ENCODE data around the gene MKLN1. TPM values are rescaled to one million over a fixed set of nuclear protein-coding genes. Genes with fewer than 3 reads are reported as not detected.
"Not testable (repeated sequence)": the region's sequence is repeated elsewhere in the genome, so short reads cannot be mapped to it uniquely, and the experiment has no call there.

Gene MKLN1
- 13.2 and 20.0 TPM in 2 replicates for total RNA-seq

DNA sequence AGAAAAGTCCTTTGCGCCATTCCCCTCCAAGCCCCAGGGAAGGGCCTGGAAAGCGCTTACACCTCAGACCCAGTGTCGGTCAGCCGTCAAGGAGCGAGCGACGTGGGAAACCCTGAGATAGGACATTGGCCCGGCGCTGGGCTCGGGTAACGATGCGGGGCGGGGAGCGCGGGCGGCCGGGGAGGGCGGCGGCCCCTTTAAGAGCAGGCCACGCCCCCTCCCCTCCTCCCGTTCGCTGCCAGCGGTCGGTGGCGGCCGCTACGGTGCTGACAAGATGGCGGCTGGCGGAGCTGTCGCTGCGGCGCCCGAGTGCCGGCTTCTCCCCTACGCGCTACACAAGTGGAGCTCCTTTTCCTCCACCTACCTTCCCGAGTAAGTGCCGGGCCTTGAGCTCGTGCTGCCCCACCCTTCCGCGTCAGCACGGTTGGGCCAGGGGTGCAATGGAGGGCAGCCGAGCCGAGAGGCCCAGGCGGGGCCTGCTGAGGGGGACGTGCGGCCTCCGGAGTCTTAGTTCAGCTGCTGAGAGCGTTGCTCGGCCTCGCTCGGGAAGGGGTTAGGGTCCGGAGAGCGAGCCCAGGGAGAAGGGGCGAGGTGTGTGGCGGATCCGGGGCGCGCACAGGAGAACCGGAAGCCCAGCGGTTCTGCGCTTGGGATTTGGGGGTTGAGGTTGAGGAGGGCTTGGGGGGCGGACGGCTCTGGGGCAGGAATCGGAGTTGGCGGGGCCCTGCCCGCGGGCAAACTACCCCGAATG is at the start of gene MKLN1:
Gene MKLN1, plus strand, starts transcription at position 251 of the 751 bp plus-strand sequence. Its CDS starts 24 bp downstream, at position 275.
- DNase-seq (ENCODE audit: low read depth in 2 of 2): peak; percentile 61 to 93

DNA sequence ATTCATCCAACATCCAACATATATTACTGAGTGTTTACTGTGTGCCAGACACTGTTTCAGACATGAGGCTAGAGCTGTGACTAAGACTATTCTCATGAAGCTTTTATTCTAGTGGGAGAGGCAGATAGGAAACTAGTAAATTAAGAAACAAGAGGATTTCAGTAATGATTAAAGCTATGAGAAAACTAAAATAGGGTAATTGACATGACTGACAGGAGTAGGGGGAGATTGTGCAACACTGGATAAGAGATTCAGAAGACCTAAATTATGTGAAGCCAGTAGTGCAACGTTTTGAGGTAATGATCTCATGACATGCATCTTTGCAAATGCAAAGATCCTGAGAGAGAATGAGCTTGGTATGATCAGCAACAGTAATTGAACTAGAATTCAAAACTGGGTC is 48.6 kb upstream of the MKLN1 start:
- DNase-seq (ENCODE audit: low read depth in 2 of 2): no peak

DNA sequence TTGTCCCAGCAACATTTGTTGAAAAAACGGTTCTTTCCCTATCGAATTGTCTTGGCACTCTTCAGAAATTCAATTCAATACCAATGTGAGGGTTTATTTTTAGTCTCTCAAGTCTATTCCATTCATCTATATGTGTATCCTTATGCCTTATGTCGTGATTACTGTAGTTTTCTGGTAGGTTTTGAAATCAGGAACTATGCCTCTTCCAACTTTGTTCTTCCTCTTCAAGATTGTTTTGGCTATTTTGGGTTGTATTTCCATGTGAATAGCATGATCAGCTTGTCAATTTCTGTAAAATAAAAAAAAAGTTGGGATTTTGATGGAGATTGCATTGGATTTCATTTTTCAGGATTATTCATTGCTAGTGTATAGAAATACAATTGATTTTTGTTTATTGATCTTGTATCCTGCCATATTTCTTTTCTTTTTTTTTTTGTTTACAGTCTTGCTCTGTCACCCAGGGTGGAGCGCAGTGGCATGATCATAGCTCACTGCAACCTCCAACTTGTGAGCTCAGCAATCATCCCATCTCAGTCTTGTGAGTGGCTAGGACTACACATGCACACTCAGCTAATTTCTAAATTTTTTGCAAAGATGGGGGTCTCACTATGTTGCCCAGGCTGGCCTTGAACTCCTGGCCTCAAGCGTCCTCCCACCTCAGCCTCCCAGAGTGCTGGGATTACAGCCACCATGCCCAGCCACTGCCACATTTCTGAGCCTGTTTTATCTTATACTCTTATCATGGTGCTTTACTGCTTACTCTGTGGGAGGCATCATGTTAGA is 46.2 kb upstream of the MKLN1 start:
- DNase-seq (ENCODE audit: low read depth in 2 of 2): no peak

DNA sequence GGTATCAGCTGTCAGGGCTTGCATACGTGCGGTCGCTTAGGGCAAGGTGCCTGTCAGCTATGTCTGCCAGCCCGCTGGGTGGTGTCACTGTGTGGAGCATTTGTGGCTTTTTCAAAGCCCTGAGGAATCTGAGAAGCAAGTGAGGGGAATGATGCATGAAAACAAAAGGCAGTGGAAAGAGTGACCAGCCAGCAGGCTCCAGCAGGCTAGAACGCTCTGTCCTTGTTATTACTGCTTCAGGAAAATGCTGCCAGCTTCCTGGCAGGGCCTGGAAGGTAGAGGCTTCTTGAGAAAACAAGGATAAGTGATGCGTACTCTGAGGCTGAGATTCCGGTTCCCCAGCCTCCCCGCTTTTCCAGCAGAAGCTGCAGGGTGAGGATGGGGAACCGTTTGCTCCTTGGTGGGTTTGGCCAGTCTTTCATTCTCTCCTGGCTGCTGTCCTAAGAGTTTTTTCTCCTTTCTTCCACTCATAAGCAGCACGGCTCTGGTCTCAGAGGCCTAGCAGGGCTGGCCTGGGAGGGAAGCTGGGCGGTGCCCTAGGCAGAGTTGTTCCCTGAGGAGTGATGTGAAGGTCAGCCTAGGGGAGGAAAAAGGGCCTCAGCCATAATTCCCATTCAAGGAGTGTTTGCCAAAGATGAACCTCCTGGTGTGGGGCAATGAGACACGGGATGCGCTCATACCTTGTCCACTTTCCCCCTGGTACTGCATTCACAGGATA is 42.8 kb upstream of the MKLN1 start:
- peak in 1 of 2 donors; percentile 3 for DNase-seq (ENCODE audit: low read depth in 2 of 2)

DNA sequence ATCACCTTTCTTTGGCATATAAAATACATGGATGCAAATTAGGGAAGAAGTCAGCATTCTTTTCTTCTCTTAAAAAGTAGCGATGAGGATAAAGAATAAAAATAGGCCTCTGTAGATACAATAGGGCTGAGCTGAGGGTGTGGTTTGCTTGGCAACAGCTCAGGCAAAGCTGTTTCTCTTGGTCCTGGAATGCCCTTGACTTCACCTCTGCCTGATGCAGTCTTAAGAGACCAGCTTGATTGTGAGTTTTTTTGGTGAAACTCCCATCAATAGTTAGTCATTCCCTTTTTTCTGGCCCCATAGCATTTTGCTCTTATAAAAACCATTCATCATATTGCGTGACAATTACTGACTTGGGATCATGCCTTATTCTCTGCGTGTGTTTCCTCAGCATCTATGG is 42.1 kb upstream of the MKLN1 start:
- DNase-seq (ENCODE audit: low read depth in 2 of 2): no peak

DNA sequence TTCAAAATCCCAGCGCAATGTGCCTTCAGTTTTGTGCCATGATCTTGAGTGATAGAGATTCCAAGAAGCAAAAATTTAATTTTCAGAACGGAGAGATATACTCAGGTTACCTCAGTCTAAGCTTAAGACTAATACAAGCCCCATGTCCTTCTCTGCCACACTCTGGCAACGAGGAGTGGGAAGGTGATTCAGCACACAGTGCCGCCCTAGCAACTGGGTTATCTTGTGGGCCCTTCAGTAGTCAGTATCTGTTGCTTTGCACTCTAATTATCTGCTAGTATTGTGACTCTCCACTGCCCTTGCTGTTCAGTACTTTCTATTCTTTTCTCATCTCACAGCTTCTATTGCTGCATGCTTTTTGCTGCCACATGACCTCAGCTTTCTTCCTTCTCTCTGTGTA is 39.2 kb upstream of the MKLN1 start:
- no peak for DNase-seq (ENCODE audit: low read depth in 2 of 2)

DNA sequence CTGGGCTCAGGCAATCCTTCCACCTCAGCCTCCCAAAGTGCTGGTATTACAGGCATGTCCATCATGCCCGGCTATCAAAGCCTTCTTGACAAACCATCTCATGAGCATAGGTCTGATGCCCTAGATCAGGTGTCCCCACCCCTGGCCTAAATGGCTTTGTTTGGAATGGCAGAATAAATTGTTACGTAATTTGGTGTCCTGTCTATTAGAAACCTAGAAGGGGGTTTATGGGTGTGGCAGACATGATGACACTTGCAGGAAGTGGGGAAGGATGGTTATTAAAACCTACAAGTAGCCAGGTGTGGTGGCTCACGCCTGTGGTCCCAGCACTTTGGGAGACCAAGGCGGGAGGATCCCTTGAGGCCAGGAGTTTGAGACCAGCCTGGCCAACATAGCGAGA is 38.6 kb upstream of the MKLN1 start:
- no peak for DNase-seq (ENCODE audit: low read depth in 2 of 2)

DNA sequence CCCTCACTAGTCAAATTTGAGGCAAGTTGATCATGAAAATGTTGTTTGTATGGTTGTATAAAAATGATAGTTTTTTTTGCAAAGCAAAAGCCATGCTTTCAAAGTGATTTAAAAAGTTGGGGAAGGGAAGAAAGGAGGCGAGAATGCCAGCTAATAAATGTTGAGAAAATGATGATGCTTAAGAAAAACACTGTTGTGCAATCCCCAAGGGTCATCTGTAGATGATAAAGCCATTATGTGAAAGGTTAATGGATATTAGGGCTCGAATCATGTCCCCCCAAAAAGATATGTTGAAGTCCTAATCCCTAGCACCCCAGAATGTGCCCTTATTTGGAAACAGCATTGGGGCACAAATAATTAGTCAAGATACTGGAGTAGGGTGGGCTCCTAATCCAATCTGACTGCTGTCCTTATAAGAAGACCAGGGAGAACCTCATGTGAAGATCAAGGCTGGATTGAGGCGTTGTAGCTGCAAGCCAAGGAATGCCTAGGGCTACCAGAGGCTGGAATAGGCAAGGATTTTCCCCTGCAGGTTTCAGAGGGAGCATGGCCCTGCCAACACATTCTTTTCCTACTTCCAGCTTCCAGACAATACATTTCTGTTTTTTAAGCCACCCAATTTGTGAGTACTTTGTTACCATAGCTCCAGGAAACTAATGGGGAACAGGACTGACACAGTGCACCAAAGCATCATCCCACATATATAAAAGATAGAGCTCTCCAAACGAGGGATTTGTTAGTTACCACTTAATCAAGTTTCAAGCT is 35.4 kb upstream of the MKLN1 start:
- DNase-seq (ENCODE audit: low read depth in 2 of 2): no peak

DNA sequence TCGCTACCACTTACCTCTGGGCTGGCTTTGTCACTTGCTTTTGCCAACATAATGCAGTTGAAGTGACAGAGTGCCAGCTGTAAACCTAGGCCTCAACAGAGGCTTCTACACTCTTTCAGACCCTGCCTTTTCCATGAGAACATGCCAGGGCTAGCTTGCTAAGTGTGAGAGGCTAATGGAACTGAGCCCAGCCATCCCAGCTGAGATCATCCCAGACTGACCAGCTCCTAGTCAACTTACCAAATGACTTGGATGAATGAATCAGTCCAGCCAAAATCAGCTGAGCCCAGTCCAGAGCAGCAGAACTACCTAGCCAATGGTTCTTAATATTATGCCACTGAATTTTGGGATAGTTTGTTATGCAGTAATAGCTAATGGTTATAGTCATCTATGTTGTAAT is 34.7 kb upstream of the MKLN1 start:
- no peak for DNase-seq (ENCODE audit: low read depth in 2 of 2)

DNA sequence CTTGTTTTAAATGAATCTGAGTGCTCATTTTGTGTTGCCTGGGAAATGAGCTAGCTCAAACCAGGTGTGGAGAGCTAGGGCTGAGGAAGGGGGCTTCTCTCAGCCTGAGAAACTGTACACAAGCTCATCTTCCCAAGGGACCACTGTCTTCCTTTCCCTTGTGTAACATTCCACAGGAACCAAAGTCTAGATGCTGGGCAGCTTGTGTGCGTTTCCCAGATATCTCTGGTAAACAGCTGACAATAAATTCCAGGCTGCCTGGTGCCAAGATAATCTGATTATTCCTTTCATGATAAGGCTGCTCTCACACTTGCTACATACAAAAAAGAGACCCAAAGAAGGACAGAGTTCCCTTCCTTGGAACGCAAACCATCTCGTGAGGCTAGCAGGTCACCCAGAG is 33.1 kb upstream of the MKLN1 start:
- DNase-seq (ENCODE audit: low read depth in 2 of 2): no peak

DNA sequence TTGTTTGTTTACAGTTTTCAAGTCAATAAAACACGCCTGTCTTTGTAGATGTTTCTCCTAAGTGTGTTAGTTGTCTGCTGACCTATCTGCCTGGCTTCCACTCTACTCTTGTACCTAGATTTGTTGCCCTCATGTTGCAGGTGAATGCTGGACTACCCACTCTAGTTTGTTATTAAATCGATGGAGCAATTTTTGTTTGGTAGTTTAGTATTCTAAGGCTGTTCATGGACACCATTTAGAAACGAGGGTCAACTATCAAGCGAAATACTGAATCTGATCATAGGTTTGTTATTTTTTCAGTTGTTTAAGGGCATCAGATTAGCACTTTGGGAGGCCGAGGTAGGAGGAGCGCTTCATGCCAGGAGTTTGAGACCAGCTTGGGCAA is 29.1 kb upstream of the MKLN1 start:
- DNase-seq (ENCODE audit: low read depth in 2 of 2): no peak

DNA sequence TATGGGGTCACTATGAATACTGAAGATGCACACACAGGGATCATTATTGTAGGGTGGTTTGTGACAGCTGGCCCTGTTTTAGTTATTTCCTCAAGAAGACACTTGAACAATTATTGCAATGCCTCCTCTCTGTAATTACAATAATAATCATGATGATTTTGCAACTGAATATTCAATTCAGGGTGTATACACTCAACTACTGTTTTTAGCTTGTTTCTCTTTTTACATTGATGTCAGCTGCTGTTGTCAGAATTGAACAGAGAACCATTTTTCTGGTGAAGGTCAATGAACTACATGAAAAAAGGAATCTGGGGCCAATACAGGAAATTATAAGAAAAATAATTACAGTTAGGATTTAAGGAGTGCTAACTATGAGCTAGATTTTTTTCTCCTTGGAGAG is 28.6 kb upstream of the MKLN1 start:
- DNase-seq (ENCODE audit: low read depth in 2 of 2): no peak

DNA sequence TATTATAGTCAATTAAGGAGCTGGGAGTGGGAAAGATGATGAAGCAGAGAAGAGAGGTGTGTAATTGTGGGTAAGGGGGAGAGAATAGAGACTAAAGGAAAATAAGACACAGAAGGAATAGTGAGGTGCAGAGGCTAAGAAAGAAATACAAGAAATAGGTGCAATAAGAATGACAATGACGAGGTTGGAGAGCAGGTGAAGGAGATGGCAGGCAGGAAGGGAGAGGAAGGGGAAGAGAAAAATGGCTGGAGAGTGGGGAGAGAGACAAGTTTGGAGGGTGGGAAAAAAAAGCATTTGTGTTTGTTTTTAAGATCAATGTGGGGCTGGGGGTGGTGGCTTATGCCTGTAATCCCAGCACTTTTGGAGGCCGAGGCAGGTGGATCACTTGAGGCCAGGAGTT is 27.6 kb upstream of the MKLN1 start:
- no peak for DNase-seq (ENCODE audit: low read depth in 2 of 2)

DNA sequence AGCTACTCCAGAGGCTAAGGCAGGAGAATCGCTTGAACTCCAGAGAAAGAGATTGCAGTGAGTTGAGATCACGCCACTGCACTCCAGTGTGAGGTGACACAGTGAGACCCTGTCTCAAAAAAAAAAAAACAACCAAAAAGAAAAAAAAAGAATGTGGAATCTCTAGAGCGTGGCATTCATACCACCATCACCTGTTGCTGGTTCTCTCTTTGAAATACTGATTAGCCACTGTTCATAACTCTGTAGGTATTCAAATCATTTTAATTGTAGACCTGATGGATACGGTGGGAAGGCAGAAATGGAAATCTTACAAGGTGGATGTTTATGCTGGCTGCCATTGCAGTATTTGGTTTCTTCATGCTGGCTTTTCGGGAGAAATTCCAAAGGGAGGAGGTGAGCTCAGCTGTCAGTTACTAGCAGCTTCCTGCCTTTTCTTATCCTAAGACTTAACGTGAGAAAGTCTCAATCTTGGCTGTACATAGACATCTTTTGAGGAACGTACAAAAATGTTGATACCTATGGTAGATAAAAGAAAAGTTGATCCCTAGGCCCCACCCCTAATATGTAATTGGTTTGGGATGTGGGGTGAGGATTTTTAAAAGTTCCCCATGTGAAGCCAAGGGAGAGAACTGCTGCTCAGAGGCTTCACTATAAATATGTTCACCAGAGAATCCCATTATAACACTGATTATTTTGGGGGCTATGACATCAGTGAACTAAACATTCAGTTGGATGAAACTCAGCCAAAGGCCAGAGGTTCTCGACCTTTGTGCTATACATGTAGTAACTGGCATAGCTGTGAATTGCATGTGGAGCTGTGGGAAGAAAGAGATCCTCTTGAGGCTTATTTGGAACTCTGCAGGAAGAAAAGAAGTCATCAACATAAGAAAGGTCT is 26.9 kb upstream of the MKLN1 start:
- no peak for DNase-seq (ENCODE audit: low read depth in 2 of 2)

DNA sequence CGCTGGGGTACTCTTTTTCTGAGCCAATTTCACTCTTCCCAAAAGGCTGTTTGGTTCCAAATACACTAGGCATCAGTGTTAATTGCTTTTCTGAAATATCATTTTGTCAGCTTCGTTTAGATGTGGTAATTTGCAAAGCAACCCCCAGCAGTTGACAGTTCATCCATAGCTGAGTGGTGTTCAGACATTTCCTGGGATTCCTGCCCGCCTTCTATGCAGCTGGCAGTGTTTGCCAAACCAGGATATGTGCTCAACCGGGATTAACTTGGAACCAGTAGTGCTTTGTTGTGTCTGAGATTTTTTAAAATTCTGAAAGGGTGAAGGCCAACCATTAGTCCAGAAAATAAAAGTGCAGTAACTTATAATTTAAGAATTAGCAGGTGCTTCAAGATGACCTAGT is 25.2 kb upstream of the MKLN1 start:
- DNase-seq (ENCODE audit: low read depth in 2 of 2): no peak

DNA sequence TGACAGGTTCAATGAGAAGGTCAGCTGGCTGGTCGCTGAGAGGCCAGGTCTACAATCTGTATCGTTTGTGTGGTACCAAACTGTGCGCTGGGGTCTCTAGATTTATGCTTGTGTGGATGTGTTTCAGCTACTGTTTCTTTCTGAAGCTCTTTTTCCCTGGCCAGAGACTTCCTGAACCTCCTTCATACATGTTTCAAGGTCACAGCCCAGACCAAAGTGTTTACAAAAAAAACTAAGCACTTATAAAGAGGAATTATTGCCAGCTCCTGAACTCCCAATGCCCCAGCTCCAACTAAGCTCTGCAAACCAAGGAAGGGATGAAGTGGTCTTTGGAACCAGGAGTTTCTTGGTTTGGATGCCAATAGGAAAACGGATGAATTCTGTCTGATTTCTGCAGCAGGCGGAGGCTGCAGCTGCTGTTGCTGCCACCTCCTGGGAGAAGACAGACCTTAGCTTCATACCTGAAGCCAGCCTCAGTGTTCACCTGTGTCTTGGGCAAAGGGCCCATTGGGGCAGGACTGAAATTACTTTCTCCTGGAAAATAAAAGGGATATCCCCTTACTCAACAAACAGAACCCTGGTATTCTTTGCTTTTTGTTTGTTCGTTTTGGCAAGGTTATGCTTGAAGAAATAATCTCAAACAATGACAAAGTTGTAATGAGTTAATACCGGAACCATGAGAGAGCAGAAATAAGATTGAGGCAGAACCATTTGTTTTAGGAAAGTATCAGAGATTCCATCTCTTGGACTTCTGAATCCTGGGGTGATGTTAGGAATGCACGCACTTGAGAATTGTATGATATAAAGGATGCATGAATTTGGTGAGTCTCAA is 24.6 kb upstream of the MKLN1 start:
- peak; percentile 9 to 41 for DNase-seq (ENCODE audit: low read depth in 2 of 2)

DNA sequence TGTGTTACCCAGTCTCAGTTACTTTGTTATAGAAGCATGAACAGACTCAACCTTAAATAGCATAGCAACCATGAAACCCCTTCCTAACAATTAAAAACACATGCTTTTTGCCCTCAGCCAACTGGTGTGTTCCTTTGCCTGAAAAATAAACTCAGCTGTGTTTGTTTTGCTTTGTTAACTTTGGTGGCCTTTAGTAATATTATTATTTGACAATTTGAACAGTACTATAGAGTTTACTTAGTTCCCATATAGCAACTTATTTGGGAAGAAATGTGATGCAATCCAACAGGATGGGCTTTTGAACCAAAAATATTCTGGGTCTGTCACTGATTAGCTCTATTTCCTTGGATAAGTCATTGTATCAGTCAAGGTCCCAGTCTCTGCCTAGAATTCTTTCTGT is 22.5 kb upstream of the MKLN1 start:
- DNase-seq (ENCODE audit: low read depth in 2 of 2): no peak

DNA sequence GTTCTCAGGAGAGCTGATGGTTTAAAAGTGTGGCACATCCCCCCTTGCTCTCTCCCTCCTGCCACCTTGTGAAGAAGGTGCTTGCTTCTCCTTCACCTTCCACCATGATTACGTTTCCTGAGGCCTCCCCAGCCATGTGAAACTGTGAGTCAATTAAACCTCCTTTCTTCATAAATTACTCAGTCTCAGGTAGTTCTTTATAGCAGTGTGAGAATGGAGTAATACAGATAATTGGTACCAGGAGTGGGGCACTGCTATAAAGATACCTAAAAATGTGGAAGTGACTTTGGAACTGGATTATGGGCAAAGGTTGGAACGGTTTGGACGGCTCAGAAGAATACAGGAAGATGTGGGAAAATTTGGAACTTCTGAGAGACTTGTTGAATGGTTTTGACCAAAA is 21.6 kb upstream of the MKLN1 start:
- not testable (repeated sequence) for DNase-seq (ENCODE audit: low read depth in 2 of 2)

DNA sequence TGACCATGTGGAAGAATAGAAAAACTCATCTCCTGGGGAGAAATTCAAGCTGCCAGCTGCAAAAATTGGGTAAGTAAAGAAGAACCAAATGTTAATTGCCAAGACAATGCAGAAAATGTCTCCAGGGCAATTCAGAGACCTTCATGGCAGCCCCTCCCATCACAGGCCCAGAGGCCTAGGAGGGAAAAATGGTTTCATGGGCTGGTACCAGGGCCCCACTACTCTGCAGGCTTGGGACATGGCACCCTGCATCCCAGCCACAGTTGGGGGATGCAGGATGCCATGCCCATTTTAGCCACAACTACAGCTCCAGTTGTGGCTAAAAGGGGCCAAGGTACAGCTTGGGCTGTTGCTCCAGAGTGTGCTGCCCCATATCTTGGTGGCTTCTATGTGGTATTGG is 20.9 kb upstream of the MKLN1 start:
- DNase-seq (ENCODE audit: low read depth in 2 of 2): no peak

DNA sequence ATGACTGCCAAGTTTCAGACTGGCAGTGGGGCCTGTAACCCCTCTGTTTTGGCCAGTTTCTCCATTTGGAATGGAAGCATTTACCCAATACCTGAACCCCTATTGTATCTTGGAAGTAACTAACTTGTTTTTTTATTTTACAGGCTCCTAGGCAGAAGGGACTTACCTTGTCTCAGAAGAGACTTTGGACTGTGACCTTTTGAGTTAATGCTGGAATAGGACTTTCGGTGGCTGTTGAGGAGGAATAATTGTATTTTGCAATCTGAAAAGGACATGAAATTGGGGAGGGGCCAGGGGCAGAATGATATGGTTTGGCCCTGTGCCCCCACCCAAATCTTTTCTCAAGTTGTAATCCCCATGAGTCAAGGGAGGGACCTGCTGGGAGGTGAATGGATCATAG is 20.0 kb upstream of the MKLN1 start:
- DNase-seq (ENCODE audit: low read depth in 2 of 2): no peak
